ENCODE data around the gene GPC1. TPM values are rescaled to one million over a fixed set of nuclear protein-coding genes. Genes with fewer than 3 reads are reported as not detected.

The GPC1 gene
- total and polyA plus RNA-seq, 10 of the 15 experiments (the other 5 are each of a cell fraction or from before 2014, with no cell fraction given), result 0.06 to 0.77 (median 0.23) TPM; not detected in 3

DNA sequence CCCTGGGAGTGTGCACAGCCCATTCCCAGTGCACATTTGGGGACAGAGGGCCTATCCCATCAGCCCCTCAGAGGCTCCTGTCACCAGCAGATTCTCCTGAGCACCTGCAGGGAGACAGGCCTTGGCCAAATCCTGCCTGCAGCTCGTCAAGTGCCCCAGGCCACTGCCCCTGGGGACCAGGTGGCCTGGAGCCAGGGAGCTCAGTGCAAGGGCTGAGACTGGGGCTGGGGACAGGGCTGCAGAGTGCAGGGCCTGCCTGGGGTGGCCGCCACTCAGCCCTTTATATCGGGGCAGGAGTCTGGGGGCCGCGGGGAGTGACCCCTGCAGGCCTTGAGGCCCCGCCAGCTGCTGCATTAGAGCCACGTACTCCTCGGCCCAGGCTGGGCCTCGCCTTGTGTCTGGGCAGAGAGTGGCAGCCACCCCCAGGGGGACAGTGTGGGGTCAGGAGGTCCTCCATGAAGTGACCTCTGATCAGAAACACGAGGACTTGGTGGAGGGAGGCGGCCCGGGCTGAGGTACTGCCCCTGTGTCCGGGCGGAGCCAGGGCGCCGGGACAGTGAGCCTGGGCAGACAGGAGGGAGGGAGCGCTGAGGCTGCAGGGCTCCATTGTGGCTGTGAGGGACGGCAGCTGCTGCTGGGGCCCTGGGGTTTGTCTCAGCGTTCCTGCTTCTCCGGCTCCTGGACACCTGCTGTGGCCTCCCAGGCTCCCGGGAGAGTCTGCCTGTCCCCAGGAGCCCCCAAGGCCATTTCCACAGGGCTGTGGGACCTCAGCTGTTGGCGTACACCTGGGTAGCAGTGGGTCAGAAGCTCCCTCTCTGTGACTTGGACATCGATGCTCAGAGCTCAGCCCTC is 24.2 kb downstream of the GPC1 start:
- BruUV-seq (replicated peaks), result no TSS peak

More for the DNA sequence above, 24.2 kb downstream of the GPC1 start:
- Histone ChIP-seq H3K9me3 (replicated peaks; ENCODE audit: control insufficient read depth, insufficient read depth, low read length) (no peaks in the 10 kb centered on the region), H3K4me3 (no peak overlapping the region), H3K4me1 (ENCODE audit: control insufficient read depth, insufficient read depth, low read length) (no peaks in the 10 kb centered on the region), H3K36me3 (ENCODE audit: control insufficient read depth in 2 of 2, insufficient read depth in 2 of 2, low read length in 1 of 2) (no peaks in the 10 kb centered on the region), H3K9ac (ENCODE audit: control insufficient read depth, insufficient read depth, low read length) (no peak overlapping the region), H3K27me3 (replicated peaks in 1 of 2; ENCODE audit: control insufficient read depth in 2 of 2, insufficient read depth in 2 of 2, low read length in 1 of 2) (peaks cover 3 to 5% of the 10 kb centered on the region in 2 experiments), H2AFZ (ENCODE audit: control insufficient read depth, low read depth, low read length) (no peak overlapping the region), H4K20me1 (ENCODE audit: control insufficient read depth, insufficient read depth) (no peaks in the 10 kb centered on the region), H3K79me2 (ENCODE audit: control insufficient read depth, insufficient read depth, low read length) (no peaks in the 10 kb centered on the region), H3K27ac (ENCODE audit: control insufficient read depth, insufficient read depth) (no peak overlapping the region), H3K4me2 (ENCODE audit: control insufficient read depth, insufficient read depth) (no peak overlapping the region)
- ATAC-seq, result no peak
- no peak for FAIRE-seq
- in situ Hi-C loops (cut with MboI), result no loop called here
- WGBS (ENCODE audit: insufficient coverage, insufficient replicate concordance, low lambda C conversion rate, missing lambda C conversion rate), result 39% methylated on average over 19 of the region's 23 CpGs
- intact Hi-C loops (cut with micrococcal nuclease; ENCODE audit: unreplicated experiment), result no loop called here
- ChIA-PET SMC1A (ENCODE audit: uncharacterized antibody, unreplicated experiment) (no interaction called here), RAD21 (ENCODE audit: unreplicated experiment) (no interaction called here), POLR2A (no interaction called here), CTCF (no interaction called here)
- no peak for DNase-seq (ENCODE audit: low read depth, low spot score)
- TF ChIP-seq EGR1 (IDR thresholded peaks at IDR 0.05; ENCODE audit: borderline replicate concordance in 1 of 2, low read depth in 2 of 2, low read length in 2 of 2), result no peak
- no peak for TF ChIP-seq SMARCA5 (IDR thresholded peaks at IDR 0.05)
- TF ChIP-seq, protein P1, sequence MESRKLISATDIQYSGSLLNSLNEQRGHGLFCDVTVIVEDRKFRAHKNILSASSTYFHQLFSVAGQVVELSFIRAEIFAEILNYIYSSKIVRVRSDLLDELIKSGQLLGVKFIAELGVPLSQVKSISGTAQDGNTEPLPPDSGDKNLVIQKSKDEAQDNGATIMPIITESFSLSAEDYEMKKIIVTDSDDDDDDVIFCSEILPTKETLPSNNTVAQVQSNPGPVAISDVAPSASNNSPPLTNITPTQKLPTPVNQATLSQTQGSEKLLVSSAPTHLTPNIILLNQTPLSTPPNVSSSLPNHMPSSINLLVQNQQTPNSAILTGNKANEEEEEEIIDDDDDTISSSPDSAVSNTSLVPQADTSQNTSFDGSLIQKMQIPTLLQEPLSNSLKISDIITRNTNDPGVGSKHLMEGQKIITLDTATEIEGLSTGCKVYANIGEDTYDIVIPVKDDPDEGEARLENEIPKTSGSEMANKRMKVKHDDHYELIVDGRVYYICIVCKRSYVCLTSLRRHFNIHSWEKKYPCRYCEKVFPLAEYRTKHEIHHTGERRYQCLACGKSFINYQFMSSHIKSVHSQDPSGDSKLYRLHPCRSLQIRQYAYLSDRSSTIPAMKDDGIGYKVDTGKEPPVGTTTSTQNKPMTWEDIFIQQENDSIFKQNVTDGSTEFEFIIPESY (IDR thresholded peaks at IDR 0.05), result no peak
- TF ChIP-seq TAF1 (IDR thresholded peaks at IDR 0.05; ENCODE audit: borderline replicate concordance, low read depth, low read length), result no peak
- TF ChIP-seq CHD4 (IDR thresholded peaks at IDR 0.05), result no peak
- TF ChIP-seq STAT1 (conservative IDR thresholded peaks at IDR 0.05), result no peak
- no peak for TF ChIP-seq IRF4 (IDR thresholded peaks at IDR 0.05; ENCODE audit: low read depth, low read length)
- no peak for TF ChIP-seq RFX5 (IDR thresholded peaks at IDR 0.05; ENCODE audit: low read depth, low read length)
